ENCODE data around the gene CDC25A. TPM values are rescaled to one million over a fixed set of nuclear protein-coding genes. Genes with fewer than 3 reads are reported as not detected.
A peak's percentile ranks its signal among the peaks of the same experiment; 100 is the strongest.

The CDC25A gene
- total RNA-seq (2022) (32.1 and 35.5 TPM in 2 replicates), Bru-seq, nascent RNA (percentile 85 among the genes with signal in this experiment), BruChase-seq, experiment 1, labeled RNA remaining after a 2-hour chase (percentile 87 among the genes with signal in this experiment), BruChase-seq, experiment 2, labeled RNA remaining after a 6-hour chase (percentile 76 among the genes with signal in this experiment)
- long read RNA-seq, transcript CDC25A-201 (15 exons, 3,783 nt) = major isoform, 12 of 37 reads
- long read RNA-seq, partial matches to known transcripts = 16 of 37 reads
- long read RNA-seq, other reads (novel, unspliced or antisense) = 7 of 37 reads

DNA sequence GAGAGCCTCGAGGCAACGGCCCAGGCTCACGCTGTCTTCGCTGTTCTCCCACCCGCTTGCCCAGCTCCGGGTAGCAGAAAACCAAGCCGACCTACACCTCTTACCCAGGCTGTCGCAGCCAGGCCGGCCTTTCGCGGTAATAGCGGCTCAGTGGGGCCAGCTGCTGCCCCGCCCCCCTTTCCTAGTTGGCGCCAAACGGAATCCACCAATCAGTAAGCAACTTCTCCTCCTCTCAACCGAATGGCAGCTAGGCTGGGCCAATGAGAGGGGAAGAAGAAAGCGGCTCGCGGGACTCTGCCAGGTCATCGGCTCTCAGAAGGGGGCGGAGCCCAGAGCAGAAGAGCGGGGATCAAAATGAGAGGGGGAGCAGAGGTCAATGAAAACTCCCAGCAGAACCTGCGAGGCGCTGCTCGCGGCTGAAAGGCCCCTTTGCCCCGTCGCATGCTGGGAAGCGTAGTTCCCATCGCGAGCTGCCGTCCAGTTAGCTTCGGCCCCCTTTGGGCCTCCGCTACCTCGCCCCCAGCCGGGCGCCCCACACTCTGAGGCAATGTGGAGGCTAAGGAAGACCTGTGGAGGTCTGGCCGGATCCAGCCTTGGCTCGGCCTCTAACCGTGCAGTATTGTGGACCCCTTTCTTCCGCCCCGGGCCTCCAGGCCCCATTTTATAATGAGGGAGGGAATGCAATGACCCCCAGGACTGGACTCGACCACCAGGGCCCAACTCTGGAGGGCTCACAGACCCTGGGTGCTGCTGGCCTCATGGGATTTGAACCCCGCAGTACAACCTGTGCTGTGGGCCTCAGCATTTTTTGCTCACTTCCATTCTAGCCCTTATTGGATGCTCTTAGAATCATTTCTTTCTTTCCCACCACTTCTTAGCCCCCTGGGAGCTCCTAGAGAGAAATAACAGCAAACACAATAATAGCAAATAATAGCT is at the start of gene CDC25A:
CDC25A (minus strand) TSS at position 152 of the 936 bp plus-strand sequence. CDS start 470 bp downstream, outside the sequence.
- Histone ChIP-seq H3K9me3 (no peaks in the 10 kb centered on the region), H3K27me3 (replicated peaks; ENCODE audit: control insufficient read depth, insufficient read depth, low read length) (no peaks in the 10 kb centered on the region), H3K36me3 (ENCODE audit: control insufficient read depth, insufficient read depth, low read length) (no peaks in the 10 kb centered on the region; the same call in 1 of the 2 replicates), H3K4me3 (ENCODE audit: low read depth, low read length) (peak within 1 kb of the TSS; percentile 95), H3K4me1 (peaks cover 9% of the 10 kb centered on the region; the same call in 1 of the 2 replicates)
- TF ChIP-seq, protein P1, sequence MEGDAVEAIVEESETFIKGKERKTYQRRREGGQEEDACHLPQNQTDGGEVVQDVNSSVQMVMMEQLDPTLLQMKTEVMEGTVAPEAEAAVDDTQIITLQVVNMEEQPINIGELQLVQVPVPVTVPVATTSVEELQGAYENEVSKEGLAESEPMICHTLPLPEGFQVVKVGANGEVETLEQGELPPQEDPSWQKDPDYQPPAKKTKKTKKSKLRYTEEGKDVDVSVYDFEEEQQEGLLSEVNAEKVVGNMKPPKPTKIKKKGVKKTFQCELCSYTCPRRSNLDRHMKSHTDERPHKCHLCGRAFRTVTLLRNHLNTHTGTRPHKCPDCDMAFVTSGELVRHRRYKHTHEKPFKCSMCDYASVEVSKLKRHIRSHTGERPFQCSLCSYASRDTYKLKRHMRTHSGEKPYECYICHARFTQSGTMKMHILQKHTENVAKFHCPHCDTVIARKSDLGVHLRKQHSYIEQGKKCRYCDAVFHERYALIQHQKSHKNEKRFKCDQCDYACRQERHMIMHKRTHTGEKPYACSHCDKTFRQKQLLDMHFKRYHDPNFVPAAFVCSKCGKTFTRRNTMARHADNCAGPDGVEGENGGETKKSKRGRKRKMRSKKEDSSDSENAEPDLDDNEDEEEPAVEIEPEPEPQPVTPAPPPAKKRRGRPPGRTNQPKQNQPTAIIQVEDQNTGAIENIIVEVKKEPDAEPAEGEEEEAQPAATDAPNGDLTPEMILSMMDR (IDR thresholded peaks at IDR 0.05; ENCODE audit: insufficient read depth in 1 of 2, low read depth in 1 of 2, low read length in 1 of 2, severe bottlenecking in 1 of 2, unreplicated experiment in 1 of 2) = no peak
- ChIA-PET POLR2A (interaction anchor here (0.5 to 1.3 kb wide), 8 partner anchors 60 to 808 kb away, joined by 3 to 10 read pairs (median 4); partner anchors contain the start of genes ATRIP, CCDC51, PLXNB1 and TMA7), CTCF (interaction anchor here (0.5 to 1.8 kb wide), 7 partner anchors 212 to 932 kb away, joined by 3 to 14 read pairs (median 4); partner anchors contain the start of genes PFKFB4 and USP19)
- Mint-ChIP-seq H3K4me1 (ENCODE audit: low read depth, unreplicated experiment) (peaks cover 6% of the 10 kb centered on the region), H3K36me3 (ENCODE audit: insufficient read depth, unreplicated experiment) (peaks cover 38% of the 10 kb centered on the region), H3K27me3 (ENCODE audit: insufficient read depth, unreplicated experiment) (no peaks in the 10 kb centered on the region), H3K4me3 (ENCODE audit: unreplicated experiment) (peak within 1 kb of the TSS; percentile 95), H3K9me3 (ENCODE audit: unreplicated experiment) (no peaks in the 10 kb centered on the region), H3K27ac (ENCODE audit: unreplicated experiment) (peak within 1 kb of the TSS; percentile 90)
- DNase-seq = peak; percentile 97 to 99
- intact Hi-C loops (cut with micrococcal nuclease; ENCODE audit: unreplicated experiment) = loop anchor here (5.0 kb wide), 2 partner anchors 249 to 369 kb away; partner anchors contain the start of gene PFKFB4
- BruUV-seq (replicated peaks) = no TSS peak

DNA sequence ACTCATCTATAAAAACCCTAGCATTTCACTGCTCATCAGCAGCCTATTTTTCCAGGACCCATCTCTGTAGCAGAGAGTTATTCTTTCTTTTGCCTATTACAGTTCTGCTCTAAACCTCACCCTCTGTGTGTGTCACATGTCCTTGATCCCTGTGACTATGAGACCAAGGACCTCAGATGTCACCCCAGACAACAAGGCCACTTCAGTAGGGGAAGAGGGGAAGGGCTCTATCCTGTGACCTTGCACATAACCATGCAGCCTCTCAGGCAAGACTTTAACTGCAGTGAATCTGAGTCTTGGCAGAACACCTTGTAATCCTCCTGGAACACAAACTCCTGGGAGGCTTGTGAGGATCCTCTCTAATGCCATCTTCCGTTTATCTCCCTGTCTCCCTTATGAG is 48.3 kb upstream of the CDC25A start:
- peaks cover 21% of the 10 kb centered on the region for H3K4me1 ChIP-seq
- POLR2A ChIA-PET = no interaction called here
- Mint-ChIP-seq H3K9me3 (ENCODE audit: unreplicated experiment) (no peaks in the 10 kb centered on the region), H3K4me1 (ENCODE audit: low read depth, unreplicated experiment) (peaks cover 18% of the 10 kb centered on the region), H3K27me3 (ENCODE audit: insufficient read depth, unreplicated experiment) (no peaks in the 10 kb centered on the region), H3K36me3 (ENCODE audit: insufficient read depth, unreplicated experiment) (peaks cover 9% of the 10 kb centered on the region), H3K4me3 (ENCODE audit: unreplicated experiment) (no peak overlapping the region), H3K27ac (ENCODE audit: unreplicated experiment) (no peak overlapping the region)
- TF ChIP-seq, protein P1 (IDR thresholded peaks at IDR 0.05; ENCODE audit: insufficient read depth in 1 of 2, low read depth in 1 of 2, low read length in 1 of 2, severe bottlenecking in 1 of 2, unreplicated experiment in 1 of 2) = no peak
- no peaks in the 10 kb centered on the region for H3K36me3 ChIP-seq (ENCODE audit: control insufficient read depth, insufficient read depth, low read length)
- intact Hi-C loops (cut with micrococcal nuclease; ENCODE audit: unreplicated experiment) = no loop called here
- DNase-seq = no peak
- H3K9me3 ChIP-seq = no peaks in the 10 kb centered on the region
- no peak overlapping the region for H3K4me3 ChIP-seq (ENCODE audit: low read depth, low read length)
- CTCF ChIA-PET = interaction anchor here (0.8 kb wide), 1 partner anchor 199 kb away, joined by 4 read pairs; no protein-coding TSS in a partner anchor
- BruUV-seq (replicated peaks) = no TSS peak
- H3K27me3 ChIP-seq (replicated peaks; ENCODE audit: control insufficient read depth, insufficient read depth, low read length) = no peaks in the 10 kb centered on the region

DNA sequence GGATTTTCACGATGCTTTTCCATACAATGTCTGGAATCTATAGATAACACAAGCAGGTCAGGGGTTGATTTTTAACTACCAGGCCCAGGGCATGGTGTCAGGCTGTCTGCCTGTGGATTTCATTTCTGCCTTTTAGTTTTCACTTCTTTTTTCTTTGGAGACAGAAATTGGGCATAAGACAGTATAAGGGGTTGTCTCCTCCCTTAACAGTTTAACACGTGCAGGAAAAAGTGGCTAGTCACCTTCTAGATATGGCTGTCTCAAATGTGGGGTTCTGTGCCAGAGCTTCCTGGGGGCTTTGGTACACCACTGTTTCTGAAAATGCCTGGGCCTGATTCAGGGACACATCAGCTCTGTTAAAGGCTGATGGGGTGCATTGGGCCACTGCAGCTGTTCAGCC is 45.3 kb upstream of the CDC25A start:
- intact Hi-C loops (cut with micrococcal nuclease; ENCODE audit: unreplicated experiment) = loop anchor here (2.0 kb wide), 2 partner anchors 35 to 167 kb away; no protein-coding TSS in a partner anchor
- TF ChIP-seq, protein P1 (IDR thresholded peaks at IDR 0.05; ENCODE audit: insufficient read depth in 1 of 2, low read depth in 1 of 2, low read length in 1 of 2, severe bottlenecking in 1 of 2, unreplicated experiment in 1 of 2) = no peak
- Histone ChIP-seq H3K36me3 (ENCODE audit: control insufficient read depth, insufficient read depth, low read length) (no peaks in the 10 kb centered on the region), H3K9me3 (no peaks in the 10 kb centered on the region), H3K27me3 (replicated peaks; ENCODE audit: control insufficient read depth, insufficient read depth, low read length) (no peaks in the 10 kb centered on the region), H3K4me1 (peaks cover 9% of the 10 kb centered on the region), H3K4me3 (ENCODE audit: low read depth, low read length) (no peak overlapping the region)
- Mint-ChIP-seq H3K4me3 (ENCODE audit: unreplicated experiment) (no peak overlapping the region), H3K27ac (ENCODE audit: unreplicated experiment) (peak overlapping the region; percentile 68), H3K9me3 (ENCODE audit: unreplicated experiment) (no peaks in the 10 kb centered on the region), H3K36me3 (ENCODE audit: insufficient read depth, unreplicated experiment) (no peaks in the 10 kb centered on the region), H3K4me1 (ENCODE audit: low read depth, unreplicated experiment) (peaks cover 18% of the 10 kb centered on the region), H3K27me3 (ENCODE audit: insufficient read depth, unreplicated experiment) (no peaks in the 10 kb centered on the region)
- no peak for DNase-seq
- POLR2A ChIA-PET = no interaction called here
- no TSS peak for BruUV-seq (replicated peaks)
- CTCF ChIA-PET = interaction anchor here (1.1 to 1.2 kb wide), 2 partner anchors 203 to 206 kb away, joined by 3 read pairs; partner anchors contain the start of gene CCDC51
